A673 (cell line): Measurements from ENCODE around the gene METRN.

ENCODE experiments used
- EZH2 ChIP-seq: fragments of 200-600 bp; sonication (generic); IDR thresholded peaks from 2 replicates; pipeline ENCODE4 v1.6.1; 2017; ENCODE audit warnings: borderline replicate concordance, low read depth, mild to moderate bottlenecking, mixed read lengths, antibody characterized with exemption, low read length; ENCODE audit not compliant: poor library complexity, severe bottlenecking
- TF ChIP-seq, protein P1 (sequence below): fragments of 300-800, 200-600 bp; sonication (generic); conservative IDR thresholded peaks from 2 replicates; pipeline ENCODE4 v1.5.1; 2017; ENCODE audit warnings: low read depth, mild to moderate bottlenecking, antibody characterized with exemption, low read length, moderate library complexity, mixed read lengths

DNA sequence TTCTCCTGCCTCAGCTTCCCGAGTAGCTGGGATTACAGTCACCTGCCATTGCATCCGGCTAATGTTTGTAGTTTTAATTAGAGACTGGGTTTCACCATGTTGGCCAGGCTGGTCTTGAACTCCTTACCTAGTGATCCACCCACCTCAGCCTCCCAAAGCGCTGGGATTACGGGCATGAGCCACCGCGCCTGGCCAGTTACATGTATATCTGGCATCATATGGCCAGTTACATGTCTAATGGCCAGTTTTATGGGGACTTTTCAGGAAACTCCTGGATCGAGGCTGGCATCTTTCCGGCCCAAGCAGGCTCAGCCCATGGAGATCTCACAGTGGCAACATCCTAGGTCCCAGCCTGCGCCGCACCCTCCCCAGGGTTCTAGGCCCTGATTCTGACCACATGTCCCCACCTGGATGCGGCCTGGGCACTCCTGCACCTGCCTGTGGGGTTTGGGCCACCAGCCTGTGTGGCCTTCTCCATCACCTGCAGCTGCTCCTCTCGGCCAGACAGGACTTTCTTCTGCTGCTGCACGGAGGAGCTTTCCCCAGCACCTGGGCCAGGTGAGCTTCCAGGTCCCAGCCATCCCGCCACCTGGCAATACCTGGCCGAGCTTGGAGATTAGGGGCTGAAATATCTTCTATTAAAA lies 27.2 kb downstream of the METRN start:
- TF ChIP-seq, protein P1, sequence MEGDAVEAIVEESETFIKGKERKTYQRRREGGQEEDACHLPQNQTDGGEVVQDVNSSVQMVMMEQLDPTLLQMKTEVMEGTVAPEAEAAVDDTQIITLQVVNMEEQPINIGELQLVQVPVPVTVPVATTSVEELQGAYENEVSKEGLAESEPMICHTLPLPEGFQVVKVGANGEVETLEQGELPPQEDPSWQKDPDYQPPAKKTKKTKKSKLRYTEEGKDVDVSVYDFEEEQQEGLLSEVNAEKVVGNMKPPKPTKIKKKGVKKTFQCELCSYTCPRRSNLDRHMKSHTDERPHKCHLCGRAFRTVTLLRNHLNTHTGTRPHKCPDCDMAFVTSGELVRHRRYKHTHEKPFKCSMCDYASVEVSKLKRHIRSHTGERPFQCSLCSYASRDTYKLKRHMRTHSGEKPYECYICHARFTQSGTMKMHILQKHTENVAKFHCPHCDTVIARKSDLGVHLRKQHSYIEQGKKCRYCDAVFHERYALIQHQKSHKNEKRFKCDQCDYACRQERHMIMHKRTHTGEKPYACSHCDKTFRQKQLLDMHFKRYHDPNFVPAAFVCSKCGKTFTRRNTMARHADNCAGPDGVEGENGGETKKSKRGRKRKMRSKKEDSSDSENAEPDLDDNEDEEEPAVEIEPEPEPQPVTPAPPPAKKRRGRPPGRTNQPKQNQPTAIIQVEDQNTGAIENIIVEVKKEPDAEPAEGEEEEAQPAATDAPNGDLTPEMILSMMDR: no peak
- no peak for TF ChIP-seq EZH2
